ENCODE data around the gene HERPUD2.
"Not testable (repeated sequence)": the region's sequence is repeated elsewhere in the genome, so short reads cannot be mapped to it uniquely, and the experiment has no call there.

Gene HERPUD2

DNA sequence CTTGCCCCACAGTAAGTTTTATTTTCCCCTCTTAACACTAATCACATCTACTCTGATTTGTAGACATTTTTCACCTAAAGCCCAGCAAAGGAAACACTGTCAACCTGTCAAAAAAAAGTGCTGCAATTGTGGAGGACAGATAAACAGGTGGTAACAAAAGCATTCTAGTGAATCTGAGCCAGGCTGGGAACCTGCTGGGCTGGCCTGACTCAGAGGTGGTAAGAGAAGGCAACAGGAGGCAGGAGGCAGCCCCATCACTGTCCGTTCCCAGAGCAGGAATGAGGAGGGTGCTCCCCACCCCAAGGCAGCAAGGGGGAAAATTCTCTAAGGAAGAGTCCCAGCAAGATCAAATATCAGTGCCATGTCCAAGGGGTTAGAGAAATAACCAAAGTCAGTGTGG is 19.5 kb upstream of the HERPUD2 start:
- no peak for DNase-seq

DNA sequence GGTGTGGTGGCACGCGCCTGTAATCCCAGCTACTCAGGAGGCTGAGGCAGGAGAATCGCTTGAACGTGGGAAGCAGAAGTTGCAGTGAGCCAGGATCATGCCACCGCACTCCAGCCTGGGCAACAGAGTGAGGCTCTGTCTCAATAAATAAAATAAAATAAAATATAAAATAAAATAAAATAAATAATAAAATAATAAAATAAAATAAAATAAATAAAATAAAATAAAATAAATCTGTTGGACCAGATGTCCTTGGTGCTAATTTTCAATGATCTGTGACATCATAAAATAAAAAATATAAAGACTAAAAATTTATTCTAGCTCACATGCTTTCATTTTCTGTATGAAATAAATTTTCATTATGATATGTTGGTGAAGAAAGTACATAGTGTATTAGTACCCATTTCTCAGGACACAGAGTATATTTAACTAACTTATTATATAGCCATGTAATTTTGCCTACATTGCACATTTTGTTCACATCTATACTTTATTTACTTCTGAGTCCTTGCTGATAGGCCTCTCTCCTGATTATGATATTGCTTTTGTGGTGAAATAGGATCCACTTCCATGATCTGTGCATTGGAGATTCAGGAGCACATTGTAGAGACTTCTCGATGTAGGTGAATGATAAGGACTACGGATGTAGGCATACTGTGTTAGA is 17.8 kb upstream of the HERPUD2 start:
- DNase-seq, result no peak

DNA sequence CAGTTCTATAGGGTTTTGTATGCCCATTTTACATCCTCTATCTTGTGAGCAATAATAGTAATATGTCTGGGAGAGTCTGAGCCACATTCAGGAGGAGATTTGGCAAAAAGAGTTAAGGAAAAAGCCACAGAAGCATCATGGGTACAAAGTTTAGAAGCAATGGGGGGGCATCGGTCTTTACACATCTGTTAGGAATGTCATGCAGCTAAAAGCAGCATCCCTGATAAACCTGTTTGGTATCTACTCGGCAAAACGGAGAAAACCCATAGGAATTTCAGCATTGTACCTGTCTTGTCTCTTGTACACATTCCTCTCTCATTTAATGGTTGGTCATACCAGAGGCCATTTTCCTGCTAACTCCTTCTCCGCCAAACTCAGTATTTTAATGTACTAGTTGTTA is 12.5 kb upstream of the HERPUD2 start:
- no peak for DNase-seq

DNA sequence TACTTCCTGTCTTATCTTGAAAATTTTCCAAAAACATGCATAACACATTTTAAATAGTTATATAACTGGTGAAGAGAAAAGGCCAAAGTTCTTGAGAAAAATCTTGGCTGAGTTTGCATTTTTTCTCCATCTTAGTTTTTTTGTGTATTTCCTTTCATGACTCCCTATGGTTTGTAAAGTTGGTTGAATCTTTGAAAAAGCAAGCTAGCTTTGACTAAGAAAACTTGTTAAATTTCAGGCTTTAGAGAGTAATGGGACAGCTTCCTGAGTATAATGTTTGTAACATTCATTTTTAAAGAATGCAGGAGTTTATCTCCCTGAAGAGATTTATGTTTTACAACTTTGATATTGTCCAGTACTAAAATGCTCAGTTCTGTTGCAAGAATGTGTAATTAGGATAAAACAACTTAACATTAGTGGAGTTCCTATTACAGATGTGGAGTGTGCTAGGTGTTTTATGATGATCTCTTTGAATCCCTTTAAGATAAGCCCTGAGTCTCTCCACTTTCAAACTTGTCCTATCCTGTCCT is 11.1 kb upstream of the HERPUD2 start:
- DNase-seq, result no peak

DNA sequence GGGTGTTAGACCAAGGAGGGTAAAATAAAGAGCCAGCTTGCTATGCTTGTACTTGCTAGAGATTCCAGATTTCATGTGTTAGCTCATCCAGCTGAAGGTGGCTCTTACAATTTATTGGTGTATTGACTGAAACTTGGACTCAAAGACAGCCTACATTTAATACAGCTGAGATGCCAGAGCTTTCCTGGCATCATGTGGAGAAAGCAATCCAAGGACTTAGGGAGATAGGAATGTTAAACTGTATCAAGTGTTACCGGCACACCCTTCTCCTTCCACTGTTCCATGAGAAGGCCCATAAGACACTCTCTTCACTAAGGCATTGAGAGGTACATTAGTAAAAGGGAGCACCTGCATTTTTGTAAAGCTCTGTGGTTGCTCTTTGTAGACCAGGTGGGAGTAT is 9.3 kb upstream of the HERPUD2 start:
- no peak for DNase-seq

DNA sequence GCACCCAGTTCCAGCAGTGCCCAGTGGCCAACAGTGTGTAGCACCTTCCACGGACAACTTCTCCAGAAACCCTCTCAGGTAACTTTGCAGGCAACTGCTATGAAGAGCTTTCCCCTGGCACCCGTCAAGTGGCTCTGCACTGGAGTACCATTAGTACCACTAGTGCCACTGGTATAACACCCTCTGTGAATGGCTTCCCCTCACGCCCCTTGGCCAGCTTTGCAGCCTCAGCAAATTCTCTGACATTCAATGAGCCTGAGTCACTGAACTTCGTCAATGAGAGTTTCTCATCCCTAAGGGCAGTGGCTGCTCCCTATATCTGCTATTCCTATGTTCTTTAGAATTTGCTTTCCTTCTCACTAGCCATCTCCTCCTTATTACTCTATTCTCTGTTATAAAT is 7.6 kb upstream of the HERPUD2 start:
- no peak for DNase-seq

DNA sequence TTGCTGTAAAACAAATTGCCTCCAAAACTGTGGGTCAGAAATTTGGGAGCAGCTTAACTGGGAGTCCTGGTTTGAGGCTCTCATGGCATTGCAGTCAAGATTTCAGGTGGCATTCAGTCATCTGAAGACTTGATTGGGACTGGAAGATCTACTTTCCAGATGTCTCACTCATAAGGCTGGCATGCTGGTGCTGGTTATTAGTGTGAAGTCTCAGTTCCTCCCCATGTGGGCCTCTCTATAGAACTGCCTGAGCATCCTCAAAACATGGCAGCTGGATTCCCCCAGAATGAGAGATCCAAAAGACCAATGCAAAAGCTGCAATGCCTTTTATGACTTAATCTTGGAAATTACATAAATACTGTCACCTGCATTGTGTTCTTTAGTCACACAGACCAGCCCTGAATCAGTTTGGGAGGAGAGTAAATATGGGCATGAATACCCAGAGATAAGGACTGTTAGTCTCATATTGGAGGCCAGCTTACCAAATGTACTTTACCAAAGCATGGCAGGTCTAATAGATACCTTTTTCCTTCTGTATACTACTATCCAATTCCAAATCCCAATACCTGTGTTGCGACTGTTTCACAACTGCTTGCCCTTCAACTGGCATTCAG is 6.5 kb upstream of the HERPUD2 start:
- peak; percentile 28 for DNase-seq

DNA sequence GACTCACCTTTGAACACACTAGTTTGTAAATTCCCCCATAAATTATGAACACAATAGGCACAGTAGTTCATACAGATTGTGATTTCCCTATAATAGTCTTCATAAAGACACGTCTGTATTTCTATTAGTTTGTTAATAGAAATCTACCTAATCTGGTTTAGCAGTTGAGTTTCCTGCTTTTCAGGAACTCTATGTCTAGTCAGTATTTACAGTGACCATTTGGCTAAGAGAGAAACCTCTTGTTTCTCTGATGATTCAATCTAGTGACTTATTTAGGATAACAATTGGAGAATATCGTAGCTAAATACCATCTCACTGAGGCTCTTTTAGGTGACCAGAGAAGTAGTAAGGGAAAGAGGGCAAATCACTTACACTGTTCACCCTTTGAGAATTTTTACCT is 5.9 kb upstream of the HERPUD2 start:
- no peak for DNase-seq

DNA sequence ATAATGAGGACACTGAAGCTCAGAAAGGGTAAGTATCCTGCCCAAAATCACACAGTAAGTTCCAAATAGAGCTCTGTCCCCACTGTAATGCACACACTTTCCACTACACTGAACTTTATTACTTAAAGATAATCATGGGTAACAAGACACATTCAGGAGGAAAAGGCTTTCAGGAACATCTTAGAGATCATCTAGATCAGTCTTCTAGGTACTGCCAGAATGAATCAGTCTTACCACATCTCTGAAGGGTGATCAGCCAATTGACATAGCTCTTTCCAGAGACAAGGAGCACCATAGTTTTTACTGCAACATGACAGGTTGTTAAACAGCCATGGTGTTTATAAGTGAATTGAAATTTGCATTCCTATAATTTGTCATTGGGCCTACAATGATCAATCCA is 5.4 kb upstream of the HERPUD2 start:
- DNase-seq, result no peak

DNA sequence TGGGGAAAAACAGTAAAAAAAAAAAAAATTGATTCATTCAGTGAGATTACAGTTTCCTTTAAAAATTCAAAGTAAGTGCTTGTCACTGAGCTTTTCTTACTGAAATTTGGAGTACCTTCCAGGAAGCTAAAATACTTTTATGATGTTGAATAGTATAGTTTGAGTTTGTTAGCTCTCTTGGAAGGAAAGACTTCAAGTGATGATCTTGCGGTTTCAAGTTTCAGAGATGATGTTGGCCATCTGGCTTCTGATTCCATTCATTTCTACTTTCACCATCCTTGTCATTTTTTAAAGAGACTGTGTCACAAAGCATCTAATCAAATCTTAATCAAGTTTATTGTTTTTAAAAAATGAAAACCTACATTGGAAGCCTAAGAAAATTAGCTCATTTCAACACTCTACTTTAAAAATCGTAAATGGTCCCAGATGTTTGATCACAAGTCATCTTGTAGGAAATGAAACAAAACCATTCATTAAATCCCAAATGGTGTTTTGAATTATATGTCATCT is 4.9 kb upstream of the HERPUD2 start:
- DNase-seq, result no peak

DNA sequence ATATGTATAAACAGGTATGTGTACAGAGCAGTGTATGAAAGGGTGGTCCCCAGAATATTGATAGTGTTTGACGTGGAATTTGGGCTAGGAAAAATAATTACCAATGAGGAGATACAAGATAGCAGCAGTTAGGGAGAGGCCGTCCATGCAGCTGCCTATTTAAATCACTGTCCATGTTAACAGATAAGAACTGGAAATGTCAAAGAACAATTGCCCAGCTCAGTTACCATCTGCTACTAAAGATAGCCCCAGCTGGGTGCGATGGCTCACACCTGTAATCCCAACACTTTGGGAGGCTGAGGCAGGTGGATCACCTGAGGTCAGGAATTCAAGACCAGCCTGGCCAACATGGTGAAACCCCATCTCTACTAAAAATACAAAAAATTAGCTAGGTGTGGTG is 3.4 kb upstream of the HERPUD2 start:
- not testable (repeated sequence) for DNase-seq

DNA sequence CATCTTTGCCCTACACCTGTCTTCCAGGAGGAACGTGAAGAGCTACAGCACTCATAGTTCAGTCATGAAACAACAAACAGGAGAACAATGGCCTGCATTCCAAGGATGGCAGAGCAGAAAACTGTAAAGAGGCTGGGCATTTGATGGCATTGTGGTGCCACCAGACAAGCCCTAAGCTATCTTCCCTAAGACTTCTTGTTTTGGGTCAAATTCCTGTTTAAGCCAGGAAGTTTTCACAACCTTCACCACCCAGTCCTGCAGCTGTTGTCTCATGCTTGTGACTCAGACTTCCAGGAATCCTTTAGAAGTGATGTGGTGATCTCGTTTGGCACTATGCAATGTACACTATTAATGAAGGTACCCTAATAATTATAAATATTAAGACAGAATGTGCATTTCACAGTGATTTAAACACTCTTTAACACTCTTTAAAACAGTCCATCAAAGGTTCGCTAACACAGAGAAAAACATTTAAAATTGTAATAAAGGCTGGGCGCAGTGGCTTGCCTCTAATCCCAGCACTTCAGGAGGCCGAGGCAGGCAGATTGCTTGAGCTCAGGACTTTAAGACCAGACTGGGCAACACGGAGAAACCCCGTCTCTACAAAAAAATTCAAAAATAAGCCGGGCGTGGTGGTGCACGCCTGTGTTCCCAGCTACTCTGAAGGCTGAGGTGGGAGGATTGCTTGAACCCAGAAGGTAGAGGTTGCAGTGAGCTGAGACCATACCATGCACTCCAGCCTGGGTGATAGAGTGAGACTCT is 2.7 kb upstream of the HERPUD2 start:
- no peak for DNase-seq

DNA sequence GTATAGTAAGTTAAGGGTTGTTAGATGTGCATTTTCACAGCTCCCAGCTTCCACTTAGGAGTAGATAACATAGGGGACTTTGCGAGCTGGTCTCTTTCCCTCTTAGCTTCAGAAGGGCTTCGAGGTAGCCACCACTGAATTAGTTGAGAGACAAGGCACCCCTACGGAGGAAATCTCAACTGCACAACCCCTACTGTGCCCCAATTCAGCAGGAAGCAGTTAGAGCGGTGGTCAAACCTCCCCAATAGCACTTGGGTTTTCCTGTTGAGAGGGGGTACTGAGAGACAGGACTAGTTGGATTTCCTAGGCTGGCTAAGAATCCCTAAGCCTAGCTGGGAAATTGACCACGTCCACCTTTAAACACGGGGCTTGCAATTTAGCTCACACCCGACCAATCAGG is 1.1 kb upstream of the HERPUD2 start:
- no peak for DNase-seq

DNA sequence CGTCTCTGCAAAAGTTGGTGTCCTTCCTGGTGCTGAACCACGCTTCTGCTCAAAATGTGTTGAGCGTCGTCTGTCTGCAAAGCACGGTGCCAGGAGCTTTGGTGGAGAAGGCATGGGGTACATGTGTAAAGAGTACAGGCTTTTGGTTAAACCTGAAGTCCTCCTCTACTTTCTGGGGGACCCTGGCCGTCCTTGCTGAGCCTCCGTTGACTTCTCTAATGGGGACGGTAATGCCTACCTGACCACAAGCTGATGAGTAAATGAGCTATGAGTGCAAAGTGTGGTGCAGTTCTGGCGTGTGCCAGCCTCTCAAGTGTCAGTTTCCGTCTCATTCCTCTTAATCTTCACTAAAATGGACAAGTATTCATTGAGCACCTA is 527 bp upstream of the HERPUD2 start:
- peak; percentile 23 for DNase-seq

DNA sequence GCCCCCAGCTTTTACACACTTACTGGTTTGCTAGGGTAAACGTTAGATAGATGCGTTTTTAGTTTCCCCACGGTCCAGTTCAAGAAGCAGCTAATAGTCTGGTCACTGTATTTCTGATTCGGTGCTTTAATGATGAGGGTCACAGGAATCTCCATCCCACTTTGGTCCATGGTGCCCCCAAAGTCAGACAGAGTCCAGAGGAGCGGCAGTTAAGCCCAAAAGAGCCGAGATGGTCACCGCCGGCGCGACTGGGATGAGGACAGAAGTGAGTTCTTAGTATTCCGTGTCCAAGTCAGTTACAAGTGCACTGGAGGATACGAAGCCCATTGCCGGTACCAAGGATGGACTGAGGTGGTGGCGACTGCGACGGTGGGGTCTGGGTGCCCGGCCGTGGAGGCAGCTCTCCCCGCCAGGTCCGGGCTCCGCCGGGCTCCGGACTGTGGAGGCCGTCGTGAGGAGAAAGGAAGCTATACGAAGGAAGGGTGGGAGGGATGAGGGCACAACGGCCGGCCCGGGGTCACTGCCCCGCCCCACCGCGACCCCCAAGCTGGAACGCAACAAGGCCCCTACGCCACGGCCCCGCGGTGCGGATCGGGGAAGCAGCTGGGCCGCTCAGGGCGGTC is 663 bp downstream of the HERPUD2 start:
- no peak for DNase-seq

DNA sequence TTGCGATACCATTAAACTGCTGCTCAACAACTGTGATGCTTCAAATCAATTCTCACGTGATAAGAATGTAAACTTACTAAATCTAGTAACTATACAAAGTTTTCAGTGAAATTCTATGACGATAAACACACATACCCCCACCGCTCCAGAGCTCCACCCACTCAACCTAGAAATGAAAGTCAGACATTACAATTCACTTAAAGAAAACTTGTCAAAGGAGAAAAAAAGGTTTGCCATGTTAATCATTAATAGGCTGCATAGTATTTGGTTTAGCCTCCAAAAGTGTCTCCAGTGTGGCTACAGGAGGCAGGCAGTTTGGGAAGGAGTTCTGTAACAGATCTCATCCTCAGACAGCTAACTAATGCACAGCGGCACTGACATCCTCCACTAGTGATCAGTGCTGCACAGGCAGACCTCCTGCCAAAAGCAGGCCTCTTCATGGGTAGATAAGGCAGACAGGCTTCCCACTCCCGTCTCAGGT is 3.1 kb downstream of the HERPUD2 start:
- peak; percentile 31 for DNase-seq

DNA sequence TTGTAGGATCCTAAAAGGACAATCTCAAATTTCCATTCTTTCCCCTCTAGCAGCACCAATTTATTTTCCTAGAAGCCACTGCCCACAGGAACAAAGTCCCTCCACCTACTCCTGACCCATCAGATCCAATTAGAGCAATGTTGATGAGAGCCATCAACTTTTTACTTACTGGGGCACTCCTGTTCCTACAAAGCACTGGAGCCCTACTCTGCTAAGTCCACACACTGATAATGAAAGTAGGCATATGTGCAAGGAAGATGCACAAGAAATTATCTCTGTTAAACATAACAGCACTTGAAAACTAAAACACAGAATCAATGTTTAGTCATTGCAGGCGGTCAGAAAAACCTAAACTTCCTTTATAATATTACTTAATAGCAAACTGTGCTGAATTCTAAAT is 3.6 kb downstream of the HERPUD2 start:
- no peak for DNase-seq

DNA sequence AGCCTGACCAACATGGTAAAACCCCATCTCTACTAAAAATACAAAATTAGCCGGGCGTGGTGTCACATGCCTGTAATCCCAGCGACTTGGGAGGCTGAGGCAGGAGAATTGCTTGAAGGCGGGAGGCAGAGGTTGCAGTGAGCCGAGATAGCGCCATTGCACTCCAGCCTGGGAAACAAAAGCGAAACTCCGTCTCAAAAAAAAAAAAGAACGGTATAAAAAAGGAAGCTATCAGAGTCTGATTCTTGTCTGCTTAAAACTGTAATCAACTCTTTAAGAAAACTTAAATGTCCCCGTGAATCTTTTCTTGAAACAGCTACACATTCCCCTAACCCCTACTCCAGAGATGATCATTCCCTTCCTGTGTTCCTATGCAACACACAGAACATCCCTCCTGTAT is 4.3 kb downstream of the HERPUD2 start:
- DNase-seq, result not testable (repeated sequence)

DNA sequence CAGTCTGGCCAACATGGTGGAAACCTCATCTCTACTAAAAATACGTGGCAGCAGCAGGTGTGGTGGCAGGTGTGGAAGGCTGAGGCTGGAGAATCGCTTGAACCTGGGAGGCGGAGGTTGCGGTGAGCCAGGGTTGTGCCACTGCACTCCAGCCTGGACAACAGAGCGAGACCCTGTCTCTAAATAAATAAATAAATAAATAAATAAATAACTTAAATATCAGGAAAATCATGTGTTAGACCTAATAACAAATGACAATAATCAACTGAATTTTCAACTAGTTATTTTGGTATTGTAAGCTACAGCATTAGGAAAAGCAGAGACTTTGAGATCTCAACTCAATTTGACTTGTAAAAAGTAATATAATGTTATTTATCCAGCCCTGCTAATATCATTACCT is 9.2 kb downstream of the HERPUD2 start:
- no peak for DNase-seq

DNA sequence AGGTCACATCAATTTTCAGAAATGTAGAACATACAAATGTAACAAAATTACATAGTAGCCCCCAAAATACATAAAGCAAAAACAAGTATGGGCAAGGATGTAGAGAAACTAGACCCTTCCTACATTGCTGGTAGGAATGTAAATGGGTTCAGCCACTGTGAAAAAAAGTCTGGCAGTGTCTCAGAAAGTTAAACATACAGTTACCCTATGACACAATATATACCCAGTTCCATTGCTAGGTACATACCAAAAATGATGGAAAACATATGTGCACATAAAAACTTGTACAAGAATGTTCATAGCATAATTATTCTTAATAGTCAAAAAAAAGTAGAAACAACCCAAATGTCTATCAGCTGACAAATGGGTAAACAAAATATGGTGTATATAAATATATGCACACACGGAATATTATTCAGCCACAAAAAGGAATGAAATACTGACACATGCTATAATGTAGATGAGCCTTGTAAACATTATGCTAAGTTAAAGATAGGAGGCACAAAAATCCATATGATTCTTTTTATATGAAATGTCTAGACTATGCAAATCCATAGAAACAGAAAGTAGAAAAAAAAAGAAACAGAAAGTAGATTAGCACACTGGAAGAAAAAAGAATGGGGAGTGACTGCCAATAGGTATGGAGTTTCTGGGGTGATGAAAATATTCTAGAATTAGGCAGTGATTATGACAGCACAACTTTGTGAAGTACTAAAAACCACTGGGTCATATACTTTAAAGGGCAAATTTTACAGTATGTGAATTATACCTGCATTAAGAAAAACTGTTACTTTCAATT is 13.5 kb downstream of the HERPUD2 start:
- no peak for DNase-seq

DNA sequence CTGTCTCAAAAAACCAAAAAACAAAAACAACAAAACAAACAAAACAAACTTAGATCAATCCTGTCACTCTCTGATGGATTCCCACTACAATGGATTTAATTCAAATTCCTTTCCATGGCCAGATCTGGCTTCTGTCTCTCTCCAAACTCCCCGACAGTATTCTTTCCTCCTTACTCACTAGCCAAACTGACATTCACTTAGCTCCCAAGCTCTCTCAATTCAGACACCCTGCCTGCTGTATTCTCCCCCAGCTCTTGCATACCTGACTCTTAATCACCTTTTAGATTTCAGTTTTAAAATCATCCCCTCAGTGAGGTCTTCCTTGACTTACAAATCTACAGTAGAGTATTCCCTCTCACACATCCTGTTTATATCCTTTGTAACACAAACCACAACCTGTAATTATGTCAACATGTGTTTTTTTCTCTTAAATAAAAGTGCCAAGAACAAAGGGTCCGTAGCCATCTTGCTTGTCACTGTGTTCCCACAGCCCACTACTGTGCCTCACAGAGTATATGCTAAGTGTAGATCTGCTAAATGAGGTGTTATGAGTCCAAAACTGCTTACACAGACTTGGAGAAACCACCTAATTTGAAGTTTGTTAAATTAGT is 14.4 kb downstream of the HERPUD2 start:
- DNase-seq, result no peak

Measured in stimulated activated CD4-positive, alpha-beta T cell treated with anti-CD3 and anti-CD28 coated beads, Interleukin-1b, Interleukin-23, amount 100 ng/mL, for 48 hours (primary cell).